NCI-H526 treated with DMSO at 0.1 percent for 48 hours (cell line): ENCODE results near the gene FRY.
A peak's percentile ranks its signal among the peaks of the same experiment; 100 is the strongest.

Experiments used
- DNase-seq: peaks from one replicate; lab custom pipeline; 2025; lab: John Stamatoyannopoulos, UW

FRY gene

DNA sequence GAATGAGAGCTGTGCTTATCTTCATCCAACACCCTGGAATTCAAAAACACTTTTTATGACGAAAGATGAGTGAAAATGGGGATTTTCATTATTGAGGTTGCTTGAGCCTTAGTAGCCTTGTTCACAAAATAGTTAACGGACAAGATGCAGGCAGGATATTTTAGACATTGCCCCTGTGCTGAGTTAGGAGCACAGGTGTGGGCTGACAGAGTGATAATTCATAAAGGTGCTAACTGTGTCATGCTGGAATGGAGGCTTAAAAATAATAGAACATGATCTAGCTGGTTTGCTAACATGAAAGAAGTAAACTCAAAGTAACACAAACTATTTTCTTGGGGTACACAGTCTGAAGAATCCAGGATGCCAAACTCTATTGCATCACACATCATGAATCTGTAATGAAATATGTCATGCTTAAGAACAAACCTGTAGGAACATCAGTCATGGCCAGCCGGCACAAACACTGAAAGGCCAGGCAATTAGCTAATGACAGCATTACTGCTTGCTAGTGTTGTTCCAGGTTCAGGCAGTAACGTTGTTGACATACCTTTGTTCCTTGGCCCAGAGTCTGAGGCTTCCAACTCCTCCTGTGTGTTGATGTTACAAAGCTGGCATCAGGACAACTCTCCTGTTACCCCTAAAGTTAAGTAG is 55.3 kb downstream of the FRY start:
- no peak for DNase-seq

DNA sequence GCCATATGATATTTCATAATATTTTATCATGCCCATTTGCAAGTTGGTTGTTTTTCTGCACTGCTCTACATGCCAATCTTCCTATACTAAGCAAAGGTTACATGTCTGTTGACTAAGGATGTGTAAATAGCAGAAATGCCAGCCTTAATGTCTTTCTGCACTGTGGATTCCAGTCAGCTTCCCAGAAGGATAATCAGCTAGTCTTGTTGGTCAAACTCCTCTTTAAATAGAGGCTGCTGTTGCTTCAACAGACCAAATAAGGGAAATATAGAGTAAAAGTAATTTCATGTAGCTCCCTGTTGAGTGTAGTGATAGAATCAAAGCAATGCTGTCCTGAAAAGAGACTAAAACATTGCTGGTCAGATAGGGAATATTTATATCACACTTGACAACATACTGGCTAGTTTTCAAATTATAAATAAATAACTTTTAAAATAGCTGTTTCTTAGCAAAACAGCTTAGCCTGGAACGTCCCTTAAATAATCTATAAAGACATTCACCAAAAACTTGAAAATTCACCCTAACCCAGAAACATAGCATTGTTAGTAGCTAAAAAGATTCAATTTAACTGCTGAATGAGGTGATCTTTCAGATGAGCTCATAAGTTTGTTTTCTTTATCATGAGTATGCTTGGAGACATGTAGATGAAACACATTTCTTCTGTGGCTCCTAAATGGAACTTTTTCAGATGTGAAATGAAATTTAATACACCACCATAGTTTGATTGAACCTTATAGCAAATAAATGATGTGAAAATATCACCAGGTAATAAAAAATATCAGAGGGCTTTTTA is 56.6 kb downstream of the FRY start:
- no peak for DNase-seq

DNA sequence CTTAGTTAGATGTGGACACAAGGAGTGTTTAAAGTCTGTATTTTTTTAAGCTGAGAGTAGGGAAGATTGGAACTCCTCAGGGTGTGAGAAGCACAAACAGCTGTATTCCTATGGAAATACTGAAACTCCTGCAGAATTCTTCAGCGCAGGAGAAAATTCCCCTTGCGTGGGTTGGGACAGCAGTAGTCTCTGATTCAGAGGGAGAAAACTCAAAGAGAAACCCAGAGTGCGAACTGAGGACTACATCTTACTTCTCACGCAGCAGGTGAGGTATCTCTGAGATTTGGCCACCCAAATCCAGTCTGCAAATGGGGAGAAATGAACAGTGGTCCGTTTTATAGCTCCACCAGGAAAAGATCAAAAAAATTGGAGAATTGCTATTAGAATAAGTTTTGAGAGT is 60.9 kb downstream of the FRY start:
- DNase-seq, result no peak

DNA sequence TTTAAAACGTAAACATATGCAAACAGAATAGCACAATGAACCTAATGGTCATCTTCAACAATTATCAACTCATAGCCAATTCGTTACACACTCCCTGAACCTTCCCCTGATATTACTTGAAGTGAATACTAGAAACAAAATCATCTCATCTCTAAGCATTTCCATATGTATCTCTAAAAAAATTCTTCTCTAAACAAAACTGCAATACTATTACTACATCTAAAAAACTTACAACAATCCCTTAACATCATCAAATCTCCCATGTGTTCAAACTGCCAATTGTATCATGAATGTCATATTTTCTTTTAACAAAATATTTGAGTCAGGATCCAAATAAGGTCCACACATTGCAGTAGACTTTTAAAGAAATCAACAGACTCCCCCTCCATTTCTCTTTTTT is 61.4 kb downstream of the FRY start:
- no peak for DNase-seq

DNA sequence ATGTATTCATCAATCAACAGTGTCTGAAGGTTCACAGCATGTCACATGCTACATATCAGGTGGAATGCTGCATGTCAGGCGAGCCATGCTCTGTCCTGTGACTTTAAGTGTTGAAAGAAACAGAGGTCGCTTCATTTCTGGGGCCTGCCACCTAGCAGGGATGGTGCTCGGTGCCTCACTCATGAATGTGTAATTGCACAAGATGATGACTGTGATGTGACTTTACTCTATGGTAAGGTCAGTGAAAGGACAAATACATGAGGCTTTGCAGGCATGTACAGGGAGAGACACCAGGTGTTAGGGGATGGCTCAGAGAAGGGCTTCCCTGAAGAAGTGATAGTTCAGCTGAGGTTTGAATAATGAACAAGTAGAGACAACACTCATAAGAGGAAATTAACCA is 66.7 kb downstream of the FRY start:
- DNase-seq, result no peak

DNA sequence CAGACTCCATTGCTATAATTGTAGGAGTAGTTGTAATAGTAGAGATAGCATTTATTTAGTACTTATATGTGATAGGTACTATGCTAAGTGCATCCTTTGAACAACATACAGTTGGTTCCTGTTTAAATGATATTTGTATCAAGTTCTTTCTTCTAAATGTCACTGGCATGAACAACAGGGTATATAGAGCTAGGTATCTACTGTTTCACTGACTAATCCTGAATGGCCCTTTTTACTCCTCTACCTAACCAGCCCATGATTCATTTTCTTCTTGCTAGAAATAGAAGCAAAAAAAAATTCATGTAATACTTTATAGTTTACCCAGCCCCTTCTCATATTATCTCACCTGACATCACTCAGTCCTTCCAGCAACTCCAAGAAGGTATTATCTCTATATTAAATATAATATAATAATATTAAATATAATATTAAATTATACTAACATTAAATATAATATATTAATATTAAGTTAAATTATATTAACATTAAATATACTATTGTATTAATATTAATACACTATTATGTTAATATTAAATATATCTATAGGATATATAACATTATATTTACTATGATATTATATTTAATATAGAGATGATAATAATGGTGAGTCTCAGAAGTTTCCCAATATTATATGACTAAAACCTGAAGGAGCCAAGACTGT is 74.2 kb downstream of the FRY start:
- no peak for DNase-seq

DNA sequence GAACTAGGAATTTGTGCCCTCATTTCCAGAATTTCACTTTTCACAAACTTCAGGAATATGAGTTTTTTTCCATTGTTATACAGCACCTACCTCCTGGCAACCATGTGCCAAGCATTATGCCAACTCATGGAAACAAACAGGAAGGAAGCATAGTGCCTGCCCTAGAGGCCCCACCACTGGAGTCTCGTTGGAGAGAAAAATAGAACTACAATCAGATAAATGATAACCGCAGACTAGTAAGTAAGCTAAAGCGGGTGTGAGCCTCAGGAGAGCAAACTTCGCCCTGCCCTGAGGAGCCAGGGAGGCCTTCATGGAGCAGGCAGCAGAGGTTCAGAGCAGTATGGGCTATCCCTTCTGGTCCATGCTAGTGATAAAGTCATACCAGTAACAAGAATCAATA is 75.9 kb downstream of the FRY start:
- DNase-seq, result no peak

DNA sequence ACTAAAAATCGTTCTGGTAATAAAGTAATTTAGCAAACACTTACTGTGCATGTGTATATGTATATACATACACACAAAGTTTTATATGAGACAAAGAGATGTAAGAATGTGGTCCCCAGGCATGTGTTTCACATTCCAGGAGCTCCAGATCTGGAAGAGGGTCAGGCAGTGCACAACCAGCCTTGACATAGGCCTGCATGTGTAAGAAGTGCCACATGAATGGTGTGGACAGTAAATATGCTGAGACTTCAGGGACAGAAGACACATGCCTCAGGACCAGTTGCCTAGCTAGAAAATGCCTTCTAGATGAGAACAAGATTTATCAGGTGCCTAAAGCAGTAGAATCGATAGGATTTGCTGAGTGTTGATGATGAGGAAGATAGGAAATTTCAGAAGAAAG is 76.4 kb downstream of the FRY start:
- no peak for DNase-seq

DNA sequence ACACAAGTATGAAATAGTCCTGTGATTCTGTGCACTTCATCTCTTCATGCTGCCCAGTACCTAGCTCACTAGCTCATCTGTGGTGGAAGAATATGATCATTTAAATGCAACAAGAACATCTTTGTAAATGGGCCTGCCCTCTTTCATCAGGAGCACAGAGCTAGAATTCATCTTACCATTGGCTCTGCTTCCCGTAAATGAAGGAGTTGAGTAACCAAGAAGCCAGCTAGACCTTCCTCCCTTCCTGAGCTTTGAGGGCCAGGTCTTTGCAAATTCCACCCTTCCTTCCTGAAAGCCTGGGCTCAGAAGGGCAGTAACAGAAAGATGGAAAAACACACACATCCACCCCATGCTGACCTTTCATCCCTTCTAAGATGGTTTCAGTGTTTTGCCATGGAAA is 82.0 kb downstream of the FRY start:
- no peak for DNase-seq

DNA sequence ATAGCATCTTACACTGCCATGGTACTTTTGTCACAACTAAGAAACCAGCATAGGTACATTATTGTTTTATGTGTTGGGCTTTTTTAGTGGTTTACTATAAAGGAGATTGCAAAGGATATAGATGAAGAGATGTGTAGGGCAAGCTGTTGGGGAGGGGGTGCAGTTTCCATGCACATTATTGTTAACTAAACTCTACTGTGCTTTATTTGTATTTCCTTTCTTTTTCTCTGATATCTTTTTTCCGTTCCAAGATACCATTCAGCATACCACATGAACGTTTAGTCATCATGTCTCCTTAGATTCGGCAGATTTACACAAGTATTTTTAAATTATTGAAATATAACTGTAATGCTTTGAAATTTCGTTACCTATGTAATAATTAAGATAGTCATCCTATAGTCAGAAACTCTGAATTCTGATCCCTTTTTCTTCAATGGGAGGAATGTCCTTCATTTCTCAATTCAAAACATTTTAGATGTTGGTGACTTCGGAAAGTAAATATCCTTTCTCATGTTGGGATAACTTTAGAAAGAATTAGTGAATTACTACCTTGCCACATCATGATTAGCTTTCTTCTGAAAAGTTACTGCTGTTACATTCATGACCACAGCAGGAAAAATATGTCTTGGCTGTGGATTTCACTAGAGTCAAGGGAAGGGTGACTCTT is 82.8 kb downstream of the FRY start:
- no peak for DNase-seq

DNA sequence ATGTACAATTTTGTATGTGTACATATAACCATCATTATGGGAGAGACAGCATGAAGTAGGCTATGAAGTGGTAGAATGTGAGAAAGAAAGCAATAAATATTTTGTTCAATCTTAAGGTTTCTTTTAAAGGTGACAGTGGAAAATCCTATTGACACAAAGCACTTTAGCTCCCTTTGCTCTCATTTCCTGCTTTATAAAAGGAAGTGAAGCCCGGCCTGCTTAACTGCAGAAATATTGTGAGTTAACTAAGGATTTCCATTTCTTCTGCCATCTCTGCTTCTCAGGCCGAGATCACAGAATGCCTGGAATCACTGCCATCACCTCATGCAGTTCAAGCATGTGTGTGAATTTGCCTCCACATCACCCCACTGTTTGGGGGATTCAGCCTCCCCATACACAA is 83.5 kb downstream of the FRY start:
- no peak for DNase-seq

DNA sequence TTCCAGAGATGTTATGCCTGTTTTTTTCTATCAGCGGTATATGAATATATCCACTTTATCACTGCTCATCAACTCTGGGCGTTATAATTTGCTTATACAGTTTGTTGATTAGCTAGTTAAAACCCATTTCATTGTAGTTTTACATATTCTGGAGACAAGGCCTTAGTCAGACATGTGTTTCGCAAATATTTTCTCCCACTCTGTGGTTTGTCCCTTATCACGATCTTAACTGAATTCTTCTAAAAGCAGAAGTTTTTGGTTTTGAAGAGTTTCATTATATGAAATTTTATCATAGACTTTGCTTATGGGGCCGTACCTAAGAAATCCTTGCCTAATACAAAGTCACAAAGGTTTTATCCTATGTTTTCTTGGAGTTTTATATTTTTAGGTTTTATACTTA is 84.6 kb downstream of the FRY start:
- DNase-seq, result peak; percentile 62

DNA sequence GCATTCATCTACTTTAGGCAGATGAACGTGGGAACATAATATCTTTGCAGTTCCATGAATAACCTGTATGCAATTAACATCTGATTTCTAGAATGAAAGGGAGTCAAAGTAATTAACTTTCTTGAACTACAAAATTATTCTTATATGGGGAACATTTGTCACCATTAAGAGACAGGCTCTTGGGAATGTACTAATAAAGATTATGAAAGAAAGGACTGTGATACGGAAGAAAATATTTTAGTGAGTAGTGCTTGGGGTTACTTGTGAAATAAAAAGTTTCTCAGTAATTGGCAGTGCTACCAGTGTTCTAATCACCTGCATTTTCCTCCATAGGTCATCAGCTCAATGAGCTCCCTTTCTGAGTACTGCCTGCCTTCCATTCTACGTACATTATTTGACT is 85.4 kb downstream of the FRY start:
- DNase-seq, result no peak

DNA sequence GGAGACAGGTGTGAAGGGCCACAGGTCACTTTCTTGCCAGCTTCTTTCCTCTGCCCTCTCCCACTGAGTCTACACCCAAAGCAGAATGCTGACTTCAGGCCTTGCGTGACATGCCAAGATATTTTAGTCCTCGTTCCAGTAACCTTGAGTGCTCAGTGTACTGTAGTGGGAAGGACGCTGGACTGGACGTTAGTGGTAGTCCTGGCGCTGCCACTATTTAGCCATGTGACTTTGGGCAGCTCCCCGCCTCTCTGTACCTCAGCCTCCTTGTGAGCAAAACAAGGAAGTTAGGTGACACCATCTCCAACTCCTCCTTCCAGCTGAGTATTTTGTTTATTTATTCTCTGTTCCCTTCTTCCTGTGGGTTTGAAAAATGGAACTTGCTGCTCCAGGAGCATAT is 86.1 kb downstream of the FRY start:
- DNase-seq, result no peak

DNA sequence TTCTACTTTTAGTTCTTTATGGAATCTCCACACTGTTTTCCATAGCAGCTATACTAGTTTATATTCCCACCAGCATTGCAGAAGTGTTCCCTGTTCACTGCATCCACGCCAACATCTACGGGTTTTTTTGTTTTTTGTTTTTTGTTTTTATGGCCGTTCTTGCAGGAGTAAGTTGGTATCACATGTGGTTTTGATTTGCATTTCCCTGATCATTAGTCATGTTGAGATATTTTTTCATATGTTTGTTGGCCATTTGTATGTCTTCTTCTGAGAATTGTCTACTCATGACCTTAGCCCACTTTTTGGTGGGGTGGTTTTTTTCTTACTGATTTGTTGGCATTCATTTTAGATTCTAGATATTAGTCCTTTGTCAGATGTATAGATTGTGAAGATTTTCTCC is 89.7 kb downstream of the FRY start:
- no peak for DNase-seq

DNA sequence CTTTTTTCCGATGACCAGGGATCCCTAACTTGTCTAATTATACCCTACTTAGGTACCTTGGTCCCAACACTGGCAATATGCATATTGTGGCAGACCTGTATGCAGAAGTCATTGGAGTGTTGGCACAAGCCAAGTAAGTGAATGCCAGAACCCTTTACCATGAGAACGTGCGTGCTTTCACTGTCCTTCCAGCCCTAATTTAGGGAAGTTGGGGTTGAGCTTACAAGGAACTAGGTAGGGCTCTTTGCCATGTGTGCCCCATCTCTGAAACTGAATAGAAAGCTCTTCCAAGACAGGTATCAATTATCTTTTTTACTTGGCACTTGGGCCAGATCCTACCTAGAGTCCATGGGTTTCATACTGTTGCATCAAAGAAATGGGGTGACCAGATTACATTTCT is 93.2 kb downstream of the FRY start:
- DNase-seq, result no peak

DNA sequence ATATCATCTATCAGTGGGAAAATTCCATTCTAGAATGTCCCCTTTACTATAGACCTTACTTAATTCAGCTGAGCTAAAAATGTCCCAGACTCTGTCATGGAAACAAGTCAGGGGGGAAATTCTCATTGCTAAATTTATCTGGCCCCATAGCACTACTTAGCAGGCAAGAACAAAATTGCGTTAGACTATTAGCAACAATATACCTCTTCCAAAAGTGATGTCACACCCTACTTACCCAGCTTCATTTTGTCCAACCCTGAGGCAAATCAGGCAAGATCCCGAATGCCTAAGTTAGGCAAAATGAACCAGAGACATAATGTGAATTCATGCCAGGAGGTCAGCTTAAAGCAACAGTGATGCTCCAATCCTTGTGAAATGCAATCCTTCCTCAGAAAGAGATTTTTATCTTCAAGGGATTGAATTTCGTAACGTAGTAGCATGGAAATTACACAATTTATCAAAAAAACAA is 93.7 kb downstream of the FRY start:
- no peak for DNase-seq

DNA sequence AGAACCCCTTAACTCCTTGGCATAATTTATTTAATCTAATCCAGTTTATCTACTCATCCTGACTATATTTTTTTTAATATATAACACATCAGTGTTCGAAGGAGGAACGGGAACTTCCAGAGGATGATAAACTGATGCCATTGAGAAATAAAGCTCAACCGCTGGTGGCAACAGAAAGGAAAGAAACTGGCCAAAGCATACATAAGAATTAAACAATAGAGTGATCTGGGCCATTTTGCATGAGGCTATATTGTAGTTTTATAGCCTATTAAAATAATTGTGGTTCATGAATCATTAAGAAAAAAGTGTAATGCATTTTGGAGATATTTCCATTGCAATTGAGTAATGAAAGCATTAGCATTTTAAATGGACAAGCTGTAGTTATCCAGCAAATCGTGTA is 94.2 kb downstream of the FRY start:
- DNase-seq, result no peak

DNA sequence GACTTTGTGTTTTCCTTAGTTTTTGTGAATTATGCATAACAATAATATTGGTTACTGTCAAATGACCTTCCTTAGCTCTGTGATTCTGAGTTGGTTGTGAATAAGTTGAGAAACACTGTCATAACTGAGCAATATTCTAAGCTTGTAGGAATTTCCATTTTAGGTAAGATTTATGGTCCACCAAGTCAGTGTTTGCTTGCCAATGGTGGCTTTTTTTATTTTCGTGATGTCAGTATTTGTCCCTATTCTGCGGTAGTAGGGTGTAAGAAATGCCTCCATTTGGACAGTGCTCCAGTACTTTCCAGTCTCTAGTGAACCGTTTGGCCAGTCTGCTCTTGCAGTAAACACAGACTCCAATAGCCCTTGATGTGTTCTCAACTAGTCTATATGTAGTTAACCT is 94.7 kb downstream of the FRY start:
- no peak for DNase-seq

DNA sequence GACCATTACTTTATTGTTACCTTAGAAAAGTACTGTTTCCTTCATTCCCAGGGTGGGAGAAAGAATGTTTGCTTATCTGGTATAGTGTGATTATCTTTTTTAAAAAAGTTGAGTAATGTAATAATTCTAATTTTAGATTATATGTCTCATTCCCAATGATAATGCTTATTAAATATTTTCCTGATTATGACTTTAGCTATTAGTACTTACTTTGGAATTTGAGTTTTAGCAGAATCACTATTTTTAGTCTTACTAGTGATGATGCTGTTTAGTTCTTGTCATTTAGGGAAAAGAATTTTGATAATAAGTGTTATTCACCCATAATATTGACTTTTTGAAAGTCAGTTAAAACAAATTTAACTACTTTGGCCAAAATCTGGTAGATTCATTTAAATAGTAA is 95.2 kb downstream of the FRY start:
- no peak for DNase-seq

DNA sequence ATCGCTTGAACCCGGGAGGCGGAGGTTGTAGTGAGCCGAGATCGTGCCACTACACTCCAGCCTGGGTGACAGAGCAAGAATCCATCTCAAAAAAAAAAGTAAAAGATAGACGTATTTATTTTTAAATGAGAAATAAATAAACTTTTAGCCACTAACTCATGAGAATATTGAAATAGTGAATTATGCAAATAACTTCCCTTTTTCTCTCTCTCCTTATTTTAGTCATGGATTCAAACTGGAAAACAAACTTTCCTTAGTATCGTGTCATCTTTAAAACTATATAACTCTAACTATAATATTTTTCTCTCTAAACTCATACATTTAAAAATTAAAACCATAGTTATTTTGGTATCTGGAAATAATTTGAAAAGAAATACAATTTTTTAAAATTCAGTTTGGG is 96.1 kb downstream of the FRY start:
- DNase-seq, result no peak

DNA sequence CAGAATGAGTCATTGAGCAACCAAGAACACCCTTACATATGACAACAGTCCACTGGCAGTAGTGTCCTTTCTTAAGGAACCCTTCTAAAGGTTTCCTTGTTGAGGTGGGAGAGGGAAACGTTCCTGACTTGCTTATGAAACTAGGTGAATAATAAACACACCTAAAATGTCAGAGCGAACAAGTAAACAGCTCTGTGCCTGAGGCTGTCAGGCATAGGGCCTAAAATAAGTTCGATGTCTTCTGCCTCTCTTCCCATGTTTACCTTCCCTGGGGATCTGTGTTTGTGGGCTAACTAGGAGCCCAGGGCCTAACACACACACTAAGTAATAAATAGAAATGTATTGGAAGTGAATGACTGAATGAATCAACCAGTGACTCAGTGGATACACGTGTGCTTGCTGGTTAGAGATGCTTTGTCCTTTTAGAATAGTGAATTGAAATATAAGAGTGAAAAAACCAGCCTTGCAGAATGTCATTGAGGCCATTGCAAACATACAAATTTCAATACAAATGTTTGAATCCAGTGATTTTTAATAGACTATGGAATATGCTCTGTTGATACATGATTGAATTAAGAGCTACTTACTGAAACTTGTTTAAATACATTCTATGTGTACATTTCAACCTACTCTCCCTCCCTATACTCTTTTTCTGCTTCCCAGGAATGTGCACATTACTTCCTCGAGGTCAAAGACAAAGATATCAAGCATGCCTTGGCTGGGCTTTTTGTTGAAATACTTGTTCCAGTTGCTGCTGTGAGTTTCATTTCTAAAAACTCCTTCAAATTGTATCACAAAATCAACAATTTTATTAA is 102.9 kb downstream of the FRY start:
- DNase-seq, result no peak
